SU-DHL-6 (cell line): Measurements from ENCODE around the gene TXNRD1.

Source experiments
- CTCF ChIP-seq: fragments of 200-600 bp; sonication (generic); IDR thresholded peaks from one replicate; pipeline ENCODE4 v1.5.1; 2017; ENCODE audit warnings: antibody characterized with exemption, mild to moderate bottlenecking, low read length, moderate library complexity; ENCODE audit not compliant: insufficient read depth, poor library complexity, severe bottlenecking
- EZH2phosphoT487 ChIP-seq: fragments of 200-600 bp; sonication (generic), shearing (Covaris generic); conservative IDR thresholded peaks from 2 replicates; pipeline ENCODE4 v1.6.1; 2018; ENCODE audit warnings: mild to moderate bottlenecking, antibody characterized with exemption, low read length, moderate library complexity, mixed read lengths

GRCh38 chr12:104365921-104366410, 150.4 kb downstream of the TXNRD1 start:
- TF ChIP-seq CTCF (no peak), EZH2phosphoT487 (no peak)
